ENCODE measurements around the gene OSBP2.

The OSBP2 gene

GRCh38 chr22:30822216-30823014, 127.7 kb downstream of the OSBP2 start:
- Histone ChIP-seq H3K4me3 (ENCODE audit: low read length) (no peak overlapping the region), H4K20me1 (ENCODE audit: control insufficient read depth, insufficient read depth, low read depth, low read length) (no peaks in the 10 kb centered on the region), H3K4me1 (ENCODE audit: control insufficient read depth, low read length) (no peaks in the 10 kb centered on the region), H3K79me2 (ENCODE audit: control insufficient read depth, low read length) (no peaks in the 10 kb centered on the region), H3K9me2 (replicated peaks; ENCODE audit: control insufficient read depth, low read length) (no peaks in the 10 kb centered on the region), H3K27me3 (ENCODE audit: control insufficient read depth, low read length) (no peaks in the 10 kb centered on the region), H3F3A (ENCODE audit: control insufficient read depth, insufficient read depth) (no peaks in the 10 kb centered on the region), H3K9me3 (ENCODE audit: control insufficient read depth, insufficient read depth, low read length) (no peaks in the 10 kb centered on the region), H3K27ac (ENCODE audit: low read depth, low read length) (no peak overlapping the region), H3K4me2 (ENCODE audit: low read length) (no peak overlapping the region), H3K36me3 (ENCODE audit: control insufficient read depth, low read length) (no peaks in the 10 kb centered on the region)
- no peak for TF ChIP-seq CTCF (IDR thresholded peaks at IDR 0.05; ENCODE audit: low read depth, low read length, poor library complexity, severe bottlenecking)
- TF ChIP-seq EZH2phosphoT487 (IDR thresholded peaks at IDR 0.05; ENCODE audit: borderline replicate concordance, low read length): no peak

- Histone ChIP-seq H3K27me3 (ENCODE audit: control insufficient read depth, low read length) (no peaks in the 10 kb centered on the region), H3K4me3 (ENCODE audit: low read length) (no peak overlapping the region), H3F3A (ENCODE audit: control insufficient read depth, insufficient read depth) (no peaks in the 10 kb centered on the region), H3K9me3 (ENCODE audit: control insufficient read depth, insufficient read depth, low read length) (no peaks in the 10 kb centered on the region), H3K79me2 (ENCODE audit: control insufficient read depth, low read length) (no peaks in the 10 kb centered on the region), H3K36me3 (ENCODE audit: control insufficient read depth, low read length) (no peaks in the 10 kb centered on the region), H4K20me1 (ENCODE audit: control insufficient read depth, insufficient read depth, low read depth, low read length) (no peaks in the 10 kb centered on the region), H3K4me2 (ENCODE audit: low read length) (no peak overlapping the region), H3K9me2 (replicated peaks; ENCODE audit: control insufficient read depth, low read length) (no peaks in the 10 kb centered on the region), H3K4me1 (ENCODE audit: control insufficient read depth, low read length) (no peaks in the 10 kb centered on the region), H3K27ac (ENCODE audit: low read depth, low read length) (no peak overlapping the region)
- TF ChIP-seq EZH2phosphoT487 (IDR thresholded peaks at IDR 0.05; ENCODE audit: borderline replicate concordance, low read length) (no peak), CTCF (IDR thresholded peaks at IDR 0.05; ENCODE audit: low read depth, low read length, poor library complexity, severe bottlenecking) (no peak)
Observed at GRCh38 chr22:30823015-30823370, 128.3 kb downstream of the OSBP2 start.

- Histone ChIP-seq H3K4me1 (ENCODE audit: control insufficient read depth, low read length) (no peaks in the 10 kb centered on the region), H3F3A (ENCODE audit: control insufficient read depth, insufficient read depth) (no peaks in the 10 kb centered on the region), H4K20me1 (ENCODE audit: control insufficient read depth, insufficient read depth, low read depth, low read length) (no peaks in the 10 kb centered on the region), H3K27me3 (ENCODE audit: control insufficient read depth, low read length) (no peaks in the 10 kb centered on the region), H3K36me3 (ENCODE audit: control insufficient read depth, low read length) (no peaks in the 10 kb centered on the region), H3K4me2 (ENCODE audit: low read length) (no peak overlapping the region), H3K9me2 (replicated peaks; ENCODE audit: control insufficient read depth, low read length) (no peaks in the 10 kb centered on the region), H3K27ac (ENCODE audit: low read depth, low read length) (no peak overlapping the region), H3K9me3 (ENCODE audit: control insufficient read depth, insufficient read depth, low read length) (no peaks in the 10 kb centered on the region), H3K79me2 (ENCODE audit: control insufficient read depth, low read length) (no peaks in the 10 kb centered on the region), H3K4me3 (ENCODE audit: low read length) (no peak overlapping the region)
- TF ChIP-seq CTCF (IDR thresholded peaks at IDR 0.05; ENCODE audit: low read depth, low read length, poor library complexity, severe bottlenecking): no peak
- TF ChIP-seq EZH2phosphoT487 (IDR thresholded peaks at IDR 0.05; ENCODE audit: borderline replicate concordance, low read length): no peak
Observed at GRCh38 chr22:30824096-30824495, 129.4 kb downstream of the OSBP2 start.
